Epidermal melanocyte (primary cell): ENCODE measurements around the gene PHACTR2.
"Not testable (repeated sequence)": the region's sequence is repeated elsewhere in the genome, so short reads cannot be mapped to it uniquely, and the experiment has no call there.

Experiments used
- DNase-seq: peaks from one replicate; pipeline ENCODE4 v3.0.0; 2011; ENCODE audit warnings: low spot score; ENCODE audit not compliant: insufficient read length

Gene PHACTR2

DNA sequence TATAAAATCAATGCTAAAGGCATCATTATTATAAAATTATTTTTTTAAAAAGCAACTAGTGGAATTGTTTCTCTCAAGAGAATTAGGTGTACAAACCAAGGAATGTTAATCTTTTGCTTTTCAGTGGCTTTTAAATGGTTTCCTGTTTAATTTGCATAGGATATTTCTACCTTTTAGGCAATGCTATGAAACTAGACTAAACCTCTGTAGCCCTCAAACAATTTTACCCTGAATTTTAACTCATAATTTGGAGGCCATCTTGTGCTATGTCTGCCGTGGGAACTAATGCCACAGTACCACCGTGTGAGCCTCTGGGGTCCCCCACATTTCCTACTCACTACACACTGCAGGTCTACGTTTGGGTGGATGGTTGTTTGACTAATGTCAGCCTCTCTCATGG lies 20.6 kb downstream of the PHACTR2 start:
- DNase-seq: no peak

DNA sequence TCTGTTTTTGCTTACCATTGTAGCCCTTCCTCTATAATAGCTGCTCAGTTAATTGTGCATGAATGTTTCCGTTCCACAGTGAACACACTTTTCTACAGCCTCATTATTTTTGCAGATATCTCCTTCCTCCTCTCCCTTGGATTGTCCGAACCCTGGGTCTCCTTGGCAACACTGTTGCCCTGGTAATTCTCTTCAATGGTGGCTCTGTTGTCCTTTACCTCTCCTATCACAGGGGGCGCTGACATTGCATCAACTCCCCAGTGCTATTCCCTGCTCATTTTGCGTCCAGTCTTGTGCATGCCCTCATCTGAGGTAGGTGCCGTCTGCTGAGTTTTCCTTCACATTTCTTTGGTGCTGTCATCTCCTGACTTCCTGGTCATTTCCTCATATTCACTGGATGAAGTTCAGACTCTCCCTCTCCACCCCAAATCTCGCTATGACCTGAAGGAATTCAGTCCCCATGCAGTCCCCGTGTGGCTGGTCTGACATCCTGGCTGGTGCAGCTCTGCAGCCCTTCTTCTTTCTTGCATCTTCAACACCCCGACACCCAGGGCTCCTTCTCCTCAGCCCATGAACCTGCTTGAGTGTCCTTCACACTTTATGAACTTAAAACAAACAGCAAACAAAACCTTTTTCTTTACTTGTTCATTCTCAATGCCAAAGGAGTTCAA lies 21.1 kb downstream of the PHACTR2 start:
- DNase-seq: no peak

DNA sequence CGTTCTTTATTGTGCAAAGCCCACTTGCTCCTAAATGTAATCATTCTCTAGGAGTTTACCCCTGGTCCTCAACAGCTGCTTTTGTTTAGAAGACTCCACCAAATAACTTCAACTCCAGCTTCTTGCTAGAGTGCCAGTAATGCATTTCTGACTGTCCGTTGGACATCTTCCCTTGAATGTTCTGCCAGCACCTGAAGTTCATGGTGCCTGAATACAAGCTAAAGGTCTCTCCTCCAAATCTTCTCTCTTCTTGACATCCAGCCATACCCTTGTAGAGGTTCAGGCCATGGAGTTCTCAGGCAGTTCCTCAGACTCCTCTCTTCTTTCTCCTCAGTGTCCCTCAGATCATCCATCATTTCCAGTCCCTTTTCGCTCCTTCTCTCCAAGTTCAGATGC lies 21.7 kb downstream of the PHACTR2 start:
- no peak for DNase-seq

DNA sequence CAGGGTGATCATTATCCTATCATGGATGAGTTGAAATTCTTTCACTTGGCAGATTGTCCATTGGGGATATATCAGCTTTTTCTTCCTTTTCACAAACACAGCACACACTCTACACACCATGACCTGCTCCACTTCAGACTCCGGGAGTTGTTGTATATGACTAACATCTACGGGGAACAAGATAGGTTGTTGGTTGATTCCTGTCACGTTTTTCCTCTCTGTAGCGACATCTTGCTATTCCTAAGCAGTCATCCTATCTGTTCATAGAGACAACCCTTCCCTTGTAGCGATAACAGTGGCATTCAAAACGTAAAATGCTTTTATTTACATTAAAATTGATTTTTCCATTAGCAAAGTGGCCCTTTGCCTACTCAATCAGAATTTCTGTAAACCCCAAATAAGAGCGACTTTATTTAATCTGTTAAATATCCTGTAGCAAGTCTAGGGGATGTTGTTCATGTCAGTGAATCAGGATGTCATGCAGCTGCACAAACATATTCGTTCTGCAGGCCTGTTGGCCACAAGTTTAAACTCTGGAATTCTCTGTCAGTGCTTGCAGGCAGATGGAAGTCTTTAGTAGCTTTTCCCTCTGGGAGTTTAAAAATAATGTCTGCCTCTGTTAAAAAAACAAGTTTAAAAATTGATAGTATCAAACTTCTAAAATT lies 23.1 kb downstream of the PHACTR2 start:
- peak; percentile 50 for DNase-seq

DNA sequence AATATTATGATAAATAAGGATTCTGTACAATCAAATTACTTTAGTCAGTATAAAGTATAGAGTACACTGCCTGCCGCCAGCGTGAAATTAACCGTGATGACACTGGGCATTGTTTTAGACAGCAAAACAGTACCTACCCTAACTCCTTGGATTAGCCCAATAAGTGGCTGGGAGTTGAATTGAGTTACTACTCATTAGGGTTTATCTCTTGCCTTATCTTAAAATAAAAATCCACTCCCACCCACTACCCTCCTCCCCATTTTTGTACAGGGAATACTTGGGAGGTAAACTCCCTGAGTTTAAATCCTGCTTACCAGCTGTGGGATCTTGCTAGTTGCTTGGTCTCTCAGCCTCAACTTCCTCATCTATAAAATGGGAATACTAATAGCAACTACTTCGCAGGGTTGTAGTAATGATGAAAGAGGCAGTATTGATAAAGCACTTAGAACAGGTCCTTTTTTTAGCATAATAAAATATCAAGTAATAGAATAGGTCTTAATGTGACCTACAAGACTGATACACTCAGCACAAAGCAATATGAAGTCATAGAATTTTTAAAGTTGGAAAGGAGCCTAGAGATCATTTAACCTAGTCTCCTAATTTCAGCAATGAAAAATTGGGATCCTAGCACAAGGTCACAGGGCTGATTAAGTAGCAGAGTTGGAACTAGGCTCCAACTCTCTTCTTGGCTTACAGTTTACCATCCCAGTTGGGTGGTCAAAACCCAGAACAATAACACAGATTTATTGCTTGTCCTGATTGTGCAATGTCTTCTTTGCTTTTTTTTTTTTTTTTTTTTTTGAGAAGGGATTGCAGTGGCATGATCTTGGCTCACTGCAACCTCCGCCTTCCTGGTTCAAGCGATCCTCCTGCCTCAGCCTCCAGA lies 23.8 kb downstream of the PHACTR2 start:
- no peak for DNase-seq

DNA sequence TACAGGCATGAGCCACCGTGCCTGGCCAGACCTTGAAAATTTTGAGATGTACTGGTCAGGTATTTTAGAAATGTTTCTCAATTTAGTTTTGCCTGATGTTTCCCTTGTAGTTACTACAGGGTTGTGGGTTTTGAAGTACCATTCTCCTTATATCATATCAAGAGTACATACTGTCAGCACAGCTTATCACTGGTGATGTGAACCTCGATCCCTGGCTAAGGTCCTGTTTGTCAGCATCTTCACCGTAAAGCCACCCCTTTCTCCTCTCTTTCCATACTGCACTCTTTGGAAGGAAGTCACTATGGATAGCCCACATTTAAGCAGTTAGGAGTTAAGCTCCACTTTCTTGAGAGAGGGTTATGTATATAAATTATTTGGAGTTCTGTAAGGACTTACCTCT lies 27.8 kb downstream of the PHACTR2 start:
- DNase-seq: no peak

DNA sequence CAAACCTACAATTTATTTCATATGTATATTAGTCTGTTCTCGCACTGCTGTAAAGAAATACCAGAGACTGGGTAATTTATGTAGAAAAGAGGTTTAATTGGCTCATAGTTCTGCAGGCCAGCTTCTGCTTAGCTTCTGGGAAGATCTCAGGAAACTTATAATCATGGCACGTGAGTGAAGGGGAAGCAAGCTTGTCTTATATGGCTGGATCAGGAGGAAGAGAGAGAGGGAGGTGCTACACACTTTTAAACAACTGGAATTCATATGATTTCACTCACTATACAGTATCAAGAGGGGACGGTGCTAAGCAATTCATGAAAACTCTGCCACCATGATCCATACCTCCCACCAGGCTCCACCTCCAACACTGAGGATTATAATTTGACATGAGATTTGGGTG lies 29.9 kb downstream of the PHACTR2 start:
- no peak for DNase-seq

DNA sequence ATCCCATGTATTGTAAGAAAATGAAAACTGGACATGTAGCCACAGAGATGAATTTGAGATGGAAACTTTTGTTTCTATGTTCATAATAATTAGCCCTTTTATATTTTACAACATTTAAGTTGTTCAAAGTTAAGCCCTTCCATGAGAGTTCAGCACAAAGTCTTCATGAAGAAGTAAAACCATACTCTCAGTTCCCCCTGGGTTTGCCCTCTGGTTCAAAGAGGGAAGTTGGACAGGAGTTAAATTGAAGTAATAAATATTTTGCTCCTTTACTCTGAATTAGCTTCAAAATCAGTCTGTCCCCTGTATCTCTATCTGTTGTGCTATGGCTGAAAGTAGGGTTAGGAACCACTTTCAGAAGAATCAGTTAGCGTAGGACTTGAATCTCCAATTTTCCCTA lies 31.1 kb downstream of the PHACTR2 start:
- DNase-seq: no peak

DNA sequence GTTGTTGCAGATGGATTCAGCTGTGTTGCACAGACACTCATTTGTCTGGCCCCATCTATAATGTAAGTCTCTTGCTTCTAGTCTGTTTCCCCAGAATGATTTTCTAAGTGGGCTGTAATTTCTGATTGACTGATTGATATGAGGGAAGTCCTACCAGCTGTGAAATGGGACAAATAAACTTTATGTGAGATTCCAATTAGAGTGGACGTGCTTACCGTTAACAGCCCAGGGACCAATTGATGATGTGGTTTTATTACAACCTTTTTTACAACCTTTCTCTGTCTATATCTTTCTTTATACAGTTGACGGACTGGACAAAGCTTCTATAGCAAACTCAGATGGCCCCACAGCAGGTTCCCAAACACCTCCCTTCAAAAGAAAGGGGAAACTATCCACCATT lies 33.9 kb downstream of the PHACTR2 start:
- DNase-seq: no peak

DNA sequence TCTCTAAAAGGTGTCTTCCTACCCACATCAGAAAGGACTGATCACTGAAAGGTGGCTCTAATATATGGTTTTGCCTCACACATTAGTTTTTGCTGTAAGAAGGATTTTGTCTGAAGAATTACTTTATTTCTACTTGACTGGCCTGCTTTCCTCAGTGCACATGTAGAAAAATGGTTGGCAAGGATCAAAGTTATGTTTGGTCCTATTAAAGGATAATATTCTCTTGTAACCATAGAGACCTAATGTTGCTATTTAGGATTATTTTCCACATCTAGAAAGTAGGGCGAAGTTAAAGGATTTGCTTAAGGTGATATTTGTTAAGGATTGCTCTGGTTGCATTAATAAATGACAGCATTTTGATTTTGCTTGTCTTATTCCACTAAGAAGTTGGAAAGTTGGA lies 40.7 kb downstream of the PHACTR2 start:
- DNase-seq: no peak

DNA sequence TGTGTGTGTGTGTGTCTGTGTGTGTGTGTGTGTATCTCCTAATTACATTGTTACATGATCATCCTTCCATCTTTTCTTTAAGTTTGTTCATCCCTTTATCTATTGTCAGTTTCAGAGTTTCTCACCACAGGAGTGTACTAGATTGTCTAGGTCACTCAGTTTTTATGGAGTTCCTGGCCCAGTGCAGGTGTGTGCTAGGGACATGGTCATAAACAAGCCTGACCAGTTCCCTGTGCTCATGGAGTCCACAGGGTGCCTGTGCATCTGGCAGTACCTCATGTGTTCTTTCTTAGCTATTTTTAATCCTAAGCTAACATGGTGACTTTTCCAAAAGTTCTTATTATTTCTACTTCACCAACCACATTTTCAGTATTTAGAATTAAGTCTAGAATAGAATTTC lies 43.9 kb downstream of the PHACTR2 start:
- DNase-seq: no peak

DNA sequence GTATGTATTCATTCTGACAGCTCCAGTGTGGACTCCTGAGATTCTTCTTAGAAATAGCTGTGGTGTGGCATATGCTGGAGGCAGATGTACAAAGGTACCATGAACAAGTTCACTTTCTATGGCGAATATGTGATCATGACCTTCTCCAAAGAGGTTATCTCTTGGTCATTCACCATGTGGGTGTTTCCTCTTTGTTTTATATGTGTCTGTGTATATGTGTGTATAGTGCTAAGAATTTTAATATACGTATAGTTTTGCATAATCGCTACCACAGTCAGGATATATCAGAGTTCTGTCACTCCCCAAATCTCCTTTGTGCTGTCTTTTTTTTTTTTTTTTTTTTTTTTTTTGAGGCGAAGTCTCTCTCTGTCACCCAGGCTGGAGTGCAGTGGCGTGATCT lies 47.1 kb downstream of the PHACTR2 start:
- no peak for DNase-seq

DNA sequence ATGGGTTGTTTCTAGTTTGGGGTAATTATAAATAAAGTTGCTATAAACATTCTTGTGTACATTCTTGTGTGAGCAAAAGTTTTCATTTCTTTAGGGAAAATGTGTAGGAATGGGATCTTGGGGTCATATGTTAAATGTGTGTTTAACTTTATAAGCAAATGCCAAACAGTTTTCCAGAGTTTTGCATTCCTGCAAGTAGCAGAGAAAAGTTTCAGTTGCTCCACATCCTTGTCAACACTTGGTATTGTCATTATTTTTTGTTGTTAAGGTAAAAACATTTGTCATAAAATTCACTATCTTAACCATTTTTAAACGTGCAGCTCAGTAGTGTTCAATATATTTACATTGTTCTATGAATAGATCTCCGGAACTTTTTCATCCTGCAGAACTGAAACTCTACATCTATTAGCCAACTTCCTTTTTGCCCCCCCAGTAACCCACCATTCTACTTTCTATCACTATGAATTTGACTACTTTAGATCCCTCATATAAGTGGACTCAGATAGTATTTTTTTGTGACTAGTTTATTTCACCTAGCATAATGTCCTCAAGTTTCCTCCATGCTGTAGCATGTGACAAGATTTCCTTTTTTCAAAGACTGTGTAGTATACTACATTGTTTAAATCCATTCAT lies 48.4 kb downstream of the PHACTR2 start:
- DNase-seq: no peak

DNA sequence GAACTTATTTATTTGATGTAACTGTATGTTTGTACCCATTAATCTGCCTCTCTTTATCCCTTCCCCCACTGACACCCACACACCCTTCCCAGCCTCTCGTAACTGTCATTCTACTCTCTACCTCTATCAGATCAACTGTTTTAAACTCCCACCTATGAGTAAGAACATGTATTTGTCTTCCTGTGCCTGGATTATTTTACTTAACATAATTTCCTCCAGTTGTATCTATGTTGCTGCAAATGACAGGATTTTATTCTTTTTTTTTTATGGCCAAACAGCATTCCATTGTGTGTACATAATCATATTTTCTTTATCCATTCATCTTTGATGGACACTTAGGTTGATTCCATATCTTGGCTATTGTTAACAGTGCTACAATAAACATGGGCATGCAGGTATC lies 49.3 kb downstream of the PHACTR2 start:
- DNase-seq: no peak

DNA sequence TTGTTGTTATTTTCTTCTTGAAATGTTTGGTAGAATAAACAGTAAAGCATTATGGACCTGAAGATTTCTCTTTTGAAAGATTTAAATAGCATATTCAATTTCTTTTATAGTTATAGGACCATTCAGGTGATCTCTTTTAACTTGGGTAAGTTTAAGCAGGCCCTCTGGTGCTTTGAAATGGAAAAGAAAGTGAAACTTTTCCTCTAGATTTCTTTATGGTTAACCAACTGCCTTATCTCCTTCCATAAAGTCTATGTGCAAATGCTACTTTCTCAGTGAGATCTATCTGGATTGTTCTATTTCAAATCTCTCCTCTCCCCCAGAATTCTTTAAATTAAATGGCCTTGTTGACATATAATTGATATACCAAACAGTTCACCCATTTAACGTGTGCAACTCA lies 54.0 kb downstream of the PHACTR2 start:
- no peak for DNase-seq

DNA sequence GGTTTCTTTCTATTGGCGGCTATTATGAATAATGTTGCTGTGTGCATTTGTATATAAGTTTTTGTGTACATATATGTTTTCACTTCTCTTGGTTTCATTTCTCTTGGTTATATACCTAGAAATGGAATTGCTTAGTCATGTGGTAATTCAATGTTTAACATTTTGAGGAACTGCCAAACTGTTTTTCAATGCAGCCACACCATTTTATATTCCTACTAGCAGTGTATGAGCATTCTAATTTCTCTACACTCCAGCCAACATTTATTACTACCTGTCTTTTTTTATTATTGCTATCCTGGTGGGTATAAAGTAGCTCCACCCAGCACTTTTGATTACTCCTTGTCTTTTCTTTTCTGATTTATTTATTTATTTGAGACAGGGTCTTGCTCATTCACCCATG lies 54.8 kb downstream of the PHACTR2 start:
- DNase-seq: no peak

DNA sequence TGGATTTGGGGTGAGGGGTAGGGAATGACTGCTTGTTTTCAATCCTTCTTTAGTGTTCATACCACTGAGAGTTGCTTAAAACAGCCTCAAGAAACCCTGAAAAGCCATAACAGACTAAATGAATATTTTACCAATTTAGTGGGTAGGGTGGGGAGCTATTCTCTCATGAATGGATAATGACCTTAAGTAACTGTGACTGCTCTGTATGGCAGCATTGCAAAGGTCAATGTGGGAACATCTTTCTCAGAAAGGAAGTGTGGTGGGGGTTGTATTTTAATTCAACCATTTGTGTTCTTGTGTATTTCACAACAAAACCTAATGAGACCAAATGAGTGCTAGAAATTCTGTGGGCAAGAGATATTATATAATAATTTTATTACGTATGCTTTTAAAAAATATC lies 55.7 kb downstream of the PHACTR2 start:
- no peak for DNase-seq

DNA sequence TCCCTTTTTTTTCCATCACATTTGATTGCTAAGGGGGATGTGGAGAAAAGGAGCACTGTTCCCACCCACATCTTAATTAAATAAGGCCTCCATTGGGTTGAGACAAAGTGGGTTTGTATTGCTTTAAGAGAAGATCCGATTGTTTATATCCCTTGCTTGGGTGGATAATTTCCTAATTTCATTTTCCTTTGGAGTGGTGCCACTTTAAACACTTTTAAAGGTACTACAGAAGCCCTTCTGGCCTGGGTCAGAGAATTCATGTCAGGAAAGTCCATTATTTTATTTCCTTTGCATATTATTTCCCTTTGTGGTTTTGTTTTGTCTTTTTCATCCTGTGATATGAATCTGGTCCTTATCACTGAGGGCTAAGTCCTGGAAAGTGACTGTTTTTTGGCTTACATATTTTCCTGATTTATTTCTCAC lies 56.9 kb downstream of the PHACTR2 start:
- no peak for DNase-seq

DNA sequence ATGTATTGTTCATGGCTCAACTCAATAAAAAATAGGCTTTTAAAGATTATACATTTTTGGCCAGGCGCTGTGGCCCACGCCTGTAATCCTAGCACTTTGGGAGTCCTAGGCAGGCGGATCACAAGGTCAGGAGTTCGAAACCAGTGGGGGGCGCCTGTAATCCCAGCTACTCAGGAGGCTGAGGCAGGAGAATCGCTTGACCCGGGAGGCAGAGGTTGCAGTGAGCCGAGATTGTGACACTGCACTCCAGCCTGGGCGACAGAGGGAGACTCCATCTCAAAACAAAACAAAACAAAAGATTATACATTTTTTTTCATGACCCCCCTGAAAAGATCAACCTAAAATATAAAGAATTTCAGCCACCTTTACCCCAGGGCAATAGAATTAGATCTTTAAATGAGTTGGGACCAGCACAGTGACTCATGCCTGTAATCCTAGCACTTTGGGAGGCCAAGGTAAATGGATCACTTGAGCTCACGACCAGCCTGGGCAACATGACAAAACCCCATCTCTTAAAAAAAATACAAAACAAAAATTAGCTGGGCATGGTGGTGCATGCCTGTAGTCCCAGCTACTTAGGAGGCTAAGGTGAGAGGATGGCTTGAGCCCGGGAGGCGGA lies 60.4 kb downstream of the PHACTR2 start:
- not testable (repeated sequence) for DNase-seq

DNA sequence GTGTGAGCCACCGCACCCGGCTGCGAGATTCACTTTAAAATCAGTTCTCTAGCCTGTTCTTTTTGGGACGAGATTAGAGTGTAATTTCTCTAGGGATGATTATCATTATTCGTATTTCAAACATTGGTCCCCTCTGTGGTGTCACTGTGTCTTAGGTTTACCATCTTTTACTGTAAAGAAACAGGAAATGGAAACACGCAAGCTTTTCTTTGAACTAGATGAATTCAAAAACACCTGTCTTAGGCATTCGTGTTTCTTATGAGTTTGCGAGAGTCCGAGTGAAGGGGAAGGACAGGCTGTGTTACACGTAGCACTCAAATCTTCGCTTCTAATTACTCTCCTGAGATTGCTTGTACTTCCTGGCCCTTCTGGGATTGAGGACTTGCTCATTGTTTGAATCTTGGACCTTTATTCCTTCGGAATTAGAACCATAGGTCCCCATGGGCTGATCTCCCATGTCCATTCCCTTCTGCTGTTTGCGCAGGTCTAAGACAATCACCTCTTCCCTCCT lies 61.6 kb downstream of the PHACTR2 start:
- no peak for DNase-seq

DNA sequence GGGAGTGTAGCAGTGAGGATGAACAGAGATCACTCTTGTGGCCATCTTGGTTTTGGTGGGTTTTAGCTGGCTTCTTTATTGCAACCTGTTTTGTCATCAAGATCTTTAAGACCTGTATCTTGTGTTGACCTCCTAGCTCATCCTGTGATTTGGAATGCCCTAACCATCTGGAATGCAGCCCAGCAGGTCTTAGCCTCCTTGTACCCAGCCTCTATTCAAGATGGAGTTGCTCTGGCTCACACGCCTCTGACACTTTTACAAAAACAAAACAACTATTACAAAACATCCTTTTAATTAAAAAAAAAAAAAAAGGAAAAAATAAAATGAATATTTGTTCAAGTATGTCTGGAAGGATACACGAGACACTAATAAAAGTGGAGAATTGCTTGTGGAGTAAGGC lies 62.4 kb downstream of the PHACTR2 start:
- DNase-seq: no peak
